ENCODE measurements around the gene PUS3.
A peak's percentile ranks its signal among the peaks of the same experiment; 100 is the strongest.
"Not testable (repeated sequence)": the region's sequence is repeated elsewhere in the genome, so short reads cannot be mapped to it uniquely, and the experiment has no call there.

The PUS3 gene

DNA sequence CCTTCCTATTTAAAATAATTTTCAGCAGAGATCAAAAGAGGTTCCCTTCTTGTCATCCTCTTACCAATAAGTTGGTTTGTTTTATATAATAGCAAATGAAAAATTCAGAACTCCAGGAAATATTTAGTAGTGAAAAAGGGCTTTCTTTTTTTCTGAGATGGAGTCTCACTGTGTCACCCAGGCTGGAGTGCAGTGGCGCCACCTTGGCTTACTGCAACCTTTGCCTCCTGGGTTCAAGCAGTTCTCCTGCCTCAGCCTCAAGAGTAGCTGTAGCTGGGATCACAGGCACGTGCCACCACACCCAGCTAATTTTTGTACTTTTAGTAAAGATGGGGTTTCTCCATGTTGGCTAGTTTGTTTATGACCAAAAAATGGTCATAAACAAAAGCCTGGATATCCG lies 11.6 kb upstream of the PUS3 start:
- DNase-seq, result not testable (repeated sequence)

DNA sequence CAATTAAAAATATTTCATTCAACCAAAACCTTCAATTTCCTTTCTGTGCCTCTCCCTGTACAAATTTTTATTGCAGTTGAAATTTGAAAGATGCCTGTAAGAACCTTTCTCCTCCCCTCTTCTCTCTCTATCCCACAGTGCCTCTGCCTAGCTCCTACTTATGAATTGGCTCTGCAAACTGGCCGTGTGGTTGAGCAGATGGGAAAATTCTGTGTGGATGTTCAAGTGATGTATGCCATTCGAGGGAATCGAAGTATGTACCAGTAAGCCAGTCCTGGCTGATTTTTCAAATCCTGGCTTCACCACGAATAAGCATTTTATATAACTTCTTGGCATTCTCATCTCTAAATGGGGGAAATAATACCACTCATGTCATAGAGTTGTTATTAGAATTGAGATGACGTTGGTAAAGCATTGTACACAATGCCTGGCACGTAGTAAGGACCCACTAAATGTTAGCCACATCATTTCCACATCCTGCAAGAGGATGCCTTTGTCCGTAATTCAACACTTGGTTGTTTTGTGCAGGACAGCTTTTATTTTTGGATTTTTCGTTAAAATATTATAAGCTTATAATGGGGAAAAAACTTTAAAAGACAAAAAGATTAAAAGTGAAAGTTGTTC lies 7.3 kb upstream of the PUS3 start:
- DNase-seq, result no peak

DNA sequence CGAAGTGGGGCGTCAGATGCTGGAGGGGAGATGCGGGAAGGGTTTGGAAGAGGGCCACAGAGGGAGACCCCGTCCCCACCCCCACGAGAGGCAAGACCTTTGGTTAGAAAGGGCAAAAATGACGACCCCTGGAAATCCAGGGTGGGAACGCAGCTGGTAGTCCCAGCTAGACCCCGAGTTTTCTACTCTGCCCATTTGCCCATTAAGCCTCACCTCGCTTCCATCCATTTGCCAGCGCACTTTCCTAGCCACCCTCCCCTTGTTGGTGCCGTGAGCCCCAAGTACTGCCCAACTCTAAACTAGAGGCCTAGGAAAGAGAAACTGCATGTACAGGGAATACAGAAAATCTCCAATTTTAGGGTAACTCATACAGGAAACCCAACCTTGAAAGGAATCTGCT lies 1.7 kb upstream of the PUS3 start:
- DNase-seq, result no peak

DNA sequence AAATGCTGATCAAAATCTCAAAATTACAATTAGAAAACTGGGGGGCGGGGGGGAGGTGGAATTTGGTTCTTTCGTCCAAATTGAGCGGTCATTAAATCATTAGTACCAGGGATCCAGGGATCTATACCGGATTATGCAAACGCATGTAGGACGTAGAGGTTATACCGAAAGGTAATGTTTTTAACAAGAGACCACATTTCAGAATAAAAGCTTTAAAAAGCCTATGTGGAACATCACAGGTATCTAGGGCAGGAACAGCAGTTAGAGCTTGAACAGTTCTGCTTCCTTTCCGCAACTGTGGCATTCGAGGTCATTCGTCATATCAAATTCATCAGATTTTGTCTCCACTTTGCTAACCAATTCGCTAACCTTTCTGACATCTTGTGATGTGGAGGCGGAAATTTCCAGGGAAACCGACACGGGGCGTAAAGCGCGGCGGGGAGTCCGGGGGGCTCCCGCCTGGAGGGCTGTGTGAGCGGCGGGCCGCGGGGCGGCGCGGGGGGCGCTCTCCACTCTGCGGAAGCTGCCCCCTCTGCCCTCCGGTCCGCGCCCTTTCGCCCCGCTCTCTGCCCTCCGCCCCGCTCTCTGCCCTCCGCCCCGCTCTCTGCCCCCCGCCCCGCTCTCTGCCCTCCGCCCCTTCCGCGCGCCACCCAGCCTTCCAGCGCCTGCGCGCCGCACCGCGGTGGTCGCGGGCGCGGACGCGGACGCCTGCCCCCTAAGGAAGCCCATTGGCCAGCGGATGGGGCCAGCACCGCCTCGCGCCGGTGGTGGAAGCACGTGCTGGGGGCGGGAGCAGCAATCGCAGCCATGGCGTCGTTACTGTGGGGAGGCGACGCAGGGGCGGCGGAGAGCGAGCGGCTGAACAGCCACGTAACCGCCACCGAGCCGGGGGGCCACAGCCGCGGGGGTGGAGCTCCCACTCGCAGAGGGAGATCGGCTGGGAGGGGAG lies 979 bp upstream of the PUS3 start, which contains the start of gene DDX25:
Gene DDX25 (plus strand): TSS at position 798 of the 949 bp plus-strand sequence. CDS start 10 bp downstream, at position 808.
- DNase-seq, result no peak

DNA sequence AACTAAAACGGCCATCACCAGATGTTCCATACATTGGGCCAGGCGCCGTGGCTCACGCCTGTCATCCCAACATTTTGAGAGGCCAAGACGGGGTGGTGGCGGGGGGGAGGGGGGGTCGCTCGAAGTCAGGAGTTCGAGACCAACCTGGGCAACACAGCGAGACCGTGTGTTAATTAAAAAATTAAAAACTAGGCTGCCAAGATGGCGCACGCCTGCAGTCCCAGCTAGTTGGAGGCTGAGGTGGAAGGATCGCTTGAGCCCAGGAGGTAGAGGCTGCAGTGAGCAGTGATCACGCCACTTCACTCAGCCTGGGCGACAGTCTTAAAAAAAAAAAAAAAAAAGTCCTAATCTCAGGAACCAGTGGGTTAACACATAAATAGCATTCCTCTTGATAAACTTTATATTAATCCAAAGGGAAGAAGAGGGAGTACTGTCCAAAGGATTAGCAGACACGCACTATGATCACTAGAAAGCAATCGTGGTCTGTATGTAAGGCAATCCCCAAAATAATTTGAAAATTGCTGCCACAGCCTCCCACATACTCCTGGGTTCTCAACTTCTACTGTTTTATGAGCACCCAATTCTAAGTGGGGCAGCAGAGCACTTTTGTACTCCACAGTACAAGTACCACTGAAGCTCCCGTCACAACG lies 604 bp downstream of the PUS3 start:
- DNase-seq, result no peak

DNA sequence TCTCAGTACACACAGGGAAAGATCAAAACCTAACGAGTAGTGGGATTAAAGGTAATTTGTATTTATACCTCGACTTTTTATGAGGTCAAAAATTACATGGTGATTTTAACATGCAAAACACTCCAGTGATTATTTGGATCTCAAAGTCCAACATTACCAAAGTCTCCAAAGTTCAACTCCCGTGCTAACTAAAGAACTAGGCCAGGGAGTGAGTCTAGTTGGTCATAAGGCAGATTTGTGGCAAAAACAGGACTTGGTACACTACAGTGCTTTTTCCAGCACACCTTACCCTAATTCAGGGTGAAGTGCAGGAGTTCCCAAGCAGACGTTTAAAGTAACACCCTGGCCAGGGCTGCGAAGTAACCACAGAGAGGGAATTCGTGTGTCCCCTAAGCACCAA lies 1.1 kb downstream of the PUS3 start:
- DNase-seq, result no peak

DNA sequence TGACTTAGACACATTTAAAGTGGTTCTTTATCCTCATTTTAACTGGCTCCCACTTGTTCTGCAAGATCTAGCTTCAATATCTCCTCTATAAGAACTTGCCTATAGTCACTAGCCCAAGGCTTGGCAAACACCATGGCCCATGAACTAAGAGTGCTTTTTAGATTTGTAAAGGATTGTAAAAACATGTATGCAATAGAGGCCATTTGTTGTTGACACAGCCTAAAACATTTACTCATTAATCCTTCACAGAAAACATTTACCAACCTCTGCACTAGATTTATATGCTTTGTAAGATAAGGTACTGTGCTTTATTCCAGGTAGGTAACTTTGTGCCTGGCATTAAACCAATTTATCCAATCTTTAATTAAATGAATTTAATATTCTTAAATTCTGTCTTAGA lies 10.0 kb downstream of the PUS3 start:
- DNase-seq, result no peak

DNA sequence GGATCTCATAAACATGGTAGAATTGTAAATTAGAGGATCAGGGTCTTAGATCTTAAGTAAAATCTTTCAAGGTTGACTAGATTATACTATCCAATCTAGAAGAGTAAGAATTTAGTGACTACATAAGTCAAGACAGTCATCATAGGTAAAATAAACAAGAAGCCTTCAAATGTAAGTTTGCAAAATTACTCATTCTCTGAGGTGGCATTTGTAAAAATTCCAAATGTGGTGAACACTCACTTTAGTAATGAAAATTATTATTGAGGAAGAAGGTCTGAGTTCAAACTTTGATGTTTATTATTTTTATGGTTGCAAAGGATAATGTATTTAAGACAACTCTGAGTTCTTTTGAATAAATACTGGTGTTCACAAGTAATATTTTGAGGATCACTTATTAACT lies 10.9 kb downstream of the PUS3 start:
- DNase-seq, result no peak

DNA sequence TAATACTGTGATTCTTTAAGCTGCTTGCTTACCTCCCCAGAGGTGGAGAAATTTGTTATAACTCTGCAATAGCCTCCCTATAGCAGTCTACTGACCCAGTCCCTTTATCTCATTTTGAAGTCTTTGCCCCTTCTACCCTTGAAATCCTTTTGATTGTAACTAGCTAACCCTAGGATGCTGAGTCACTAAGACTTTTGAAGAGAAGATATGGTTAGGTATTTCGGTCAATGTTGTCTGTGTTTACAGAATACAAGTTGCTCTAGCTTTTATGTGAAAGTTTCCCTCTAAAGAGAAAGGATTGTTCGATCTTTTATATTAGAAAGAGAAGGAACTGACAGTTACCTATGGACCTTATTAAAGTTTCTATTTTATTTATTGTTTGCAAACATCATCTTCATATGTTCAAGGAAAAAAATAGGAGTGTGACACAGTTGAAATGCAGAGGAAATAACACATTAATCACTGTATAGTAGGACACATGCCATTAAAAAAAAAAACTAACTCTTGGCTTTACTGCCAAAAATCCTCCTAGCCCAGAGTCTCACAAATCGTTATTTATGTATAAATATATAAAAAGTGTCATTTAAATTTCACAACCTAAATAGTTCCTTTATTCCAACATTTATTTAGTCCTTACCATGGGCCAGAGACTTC lies 12.4 kb downstream of the PUS3 start:
- no peak for DNase-seq

DNA sequence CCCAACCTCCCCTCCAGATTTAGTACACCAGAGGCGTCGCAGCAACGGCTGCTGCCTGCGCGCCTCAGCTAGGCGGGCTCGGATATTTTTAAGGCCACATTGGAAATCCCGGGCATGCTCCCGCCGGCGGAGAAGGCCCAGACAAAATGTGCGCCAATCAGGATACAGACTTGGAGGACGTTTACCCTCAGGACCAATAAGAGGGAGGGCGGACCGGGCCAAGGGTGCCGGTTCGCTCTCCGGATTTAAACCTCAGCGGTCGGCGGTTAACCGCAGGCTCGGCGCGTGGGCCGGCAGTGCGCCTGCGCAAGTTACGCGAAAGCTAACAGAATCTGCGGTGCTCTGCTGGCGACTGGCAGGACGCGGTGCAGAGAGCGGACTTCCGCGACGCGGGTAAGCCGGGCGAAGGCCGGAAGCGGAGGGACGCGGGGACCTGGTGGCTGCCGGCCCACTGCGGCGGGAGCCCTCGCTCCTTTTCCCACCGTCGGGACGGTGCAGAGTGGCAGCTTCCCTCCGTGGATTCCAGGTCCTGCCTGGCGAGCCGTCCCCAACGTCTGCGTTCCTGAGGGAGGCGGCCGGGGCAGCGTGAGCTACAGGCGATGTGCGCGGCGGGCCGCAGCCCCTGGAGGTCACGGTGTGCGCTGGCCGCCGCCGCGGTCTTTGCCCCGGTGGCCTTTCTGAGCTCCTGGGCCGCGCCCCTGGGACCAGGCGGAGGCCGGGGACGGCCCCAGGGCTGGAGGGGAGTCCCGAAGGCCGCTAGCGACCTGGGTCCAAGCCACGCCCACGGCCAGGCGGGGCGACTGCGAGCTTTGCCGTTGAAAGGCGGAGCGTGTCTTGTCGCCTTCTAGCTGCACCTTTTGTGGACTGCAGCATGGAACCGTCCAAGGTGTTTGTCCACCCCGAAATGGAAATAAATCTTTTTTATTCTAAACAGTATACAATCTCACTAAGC lies 15.4 kb downstream of the PUS3 start, which contains the start of gene HYLS1:
Gene HYLS1 (plus strand): TSS at position 296 of the 952 bp plus-strand sequence. CDS start 11,701 bp downstream, outside the sequence.
- DNase-seq, result peak; percentile 16

DNA sequence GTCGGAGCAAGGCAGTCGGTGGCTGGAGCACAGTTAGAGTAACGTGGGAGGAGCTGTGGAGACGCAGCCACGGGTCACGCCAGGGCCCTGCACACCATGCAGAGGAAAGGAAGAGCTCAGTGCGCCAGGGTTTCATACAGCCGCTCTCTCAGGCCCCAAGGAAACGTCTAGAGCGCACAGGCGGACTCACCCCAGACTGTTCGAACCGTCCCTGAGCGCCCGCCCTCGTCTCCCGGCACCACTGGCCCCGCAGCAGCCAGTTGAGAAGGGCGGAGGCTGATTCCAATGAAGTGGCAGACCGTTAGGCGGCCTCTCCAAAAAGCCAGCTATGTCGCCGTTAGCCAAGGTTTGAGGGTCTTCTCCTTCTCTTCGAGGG lies 16.0 kb downstream of the PUS3 start:
- DNase-seq, result no peak

DNA sequence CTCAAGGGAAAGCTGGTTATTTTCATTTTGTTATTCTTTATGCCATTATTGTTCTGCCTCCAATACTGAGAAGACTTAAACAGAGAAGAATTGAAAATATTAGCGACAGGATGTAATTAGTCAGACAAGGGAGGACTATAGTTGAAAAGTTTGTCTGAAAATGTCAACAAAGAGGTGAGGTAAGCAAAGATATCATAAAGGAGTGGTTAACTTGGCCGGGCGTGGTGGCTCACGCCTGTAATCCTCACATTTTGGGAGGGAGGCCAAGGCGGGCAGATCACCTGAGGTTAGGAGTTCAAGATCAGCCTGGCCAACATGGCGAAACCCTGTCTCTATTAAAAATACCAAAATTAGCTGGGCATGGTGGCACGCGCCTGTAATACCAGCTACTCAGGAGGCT lies 19.6 kb downstream of the PUS3 start:
- no peak for DNase-seq

DNA sequence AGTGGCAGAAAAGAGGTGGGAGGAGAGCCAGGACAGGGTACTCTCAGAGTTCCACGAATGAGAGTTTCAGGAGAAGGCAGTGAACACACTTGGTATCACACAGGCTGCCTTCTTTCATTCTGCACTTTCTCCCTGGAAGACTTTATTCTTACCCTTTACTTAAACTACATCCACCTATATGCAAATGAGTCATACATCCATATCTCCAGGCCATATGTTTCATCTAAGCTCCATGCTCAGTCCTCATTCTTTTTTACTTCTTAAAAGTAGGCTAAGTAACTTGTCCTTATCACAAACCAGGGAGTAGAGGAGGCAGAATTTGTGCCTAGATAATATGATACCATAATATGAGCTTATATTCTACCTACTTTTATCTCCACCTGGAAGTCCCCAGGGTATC lies 21.7 kb downstream of the PUS3 start:
- no peak for DNase-seq

DNA sequence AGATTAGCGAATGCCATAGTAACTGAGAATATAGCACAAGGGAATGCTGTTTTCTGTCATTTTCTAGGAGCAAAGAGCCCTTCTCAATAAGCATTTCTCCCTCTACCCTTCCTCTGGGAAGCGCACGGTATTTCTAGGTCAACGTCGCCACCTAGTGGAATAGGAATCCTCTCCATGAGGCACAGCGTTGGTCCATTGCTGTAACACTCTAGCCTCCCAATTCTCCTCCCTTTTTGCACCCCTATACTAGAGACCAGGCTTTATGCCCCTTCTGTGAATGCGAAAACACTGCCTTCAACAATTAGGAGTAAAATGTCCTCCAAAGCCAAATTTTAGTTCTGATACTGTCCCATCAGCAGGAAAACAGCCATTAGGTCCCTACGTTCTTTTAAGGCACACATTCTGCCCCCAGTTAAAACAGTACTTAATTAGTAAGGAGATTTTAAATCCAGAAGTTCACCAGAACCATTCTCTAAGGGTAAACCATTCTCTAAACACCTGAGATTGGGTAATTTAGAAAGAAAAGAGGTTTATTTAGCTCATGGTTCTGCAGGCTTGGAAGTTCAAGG lies 28.4 kb downstream of the PUS3 start:
- peak; percentile 5 for DNase-seq

DNA sequence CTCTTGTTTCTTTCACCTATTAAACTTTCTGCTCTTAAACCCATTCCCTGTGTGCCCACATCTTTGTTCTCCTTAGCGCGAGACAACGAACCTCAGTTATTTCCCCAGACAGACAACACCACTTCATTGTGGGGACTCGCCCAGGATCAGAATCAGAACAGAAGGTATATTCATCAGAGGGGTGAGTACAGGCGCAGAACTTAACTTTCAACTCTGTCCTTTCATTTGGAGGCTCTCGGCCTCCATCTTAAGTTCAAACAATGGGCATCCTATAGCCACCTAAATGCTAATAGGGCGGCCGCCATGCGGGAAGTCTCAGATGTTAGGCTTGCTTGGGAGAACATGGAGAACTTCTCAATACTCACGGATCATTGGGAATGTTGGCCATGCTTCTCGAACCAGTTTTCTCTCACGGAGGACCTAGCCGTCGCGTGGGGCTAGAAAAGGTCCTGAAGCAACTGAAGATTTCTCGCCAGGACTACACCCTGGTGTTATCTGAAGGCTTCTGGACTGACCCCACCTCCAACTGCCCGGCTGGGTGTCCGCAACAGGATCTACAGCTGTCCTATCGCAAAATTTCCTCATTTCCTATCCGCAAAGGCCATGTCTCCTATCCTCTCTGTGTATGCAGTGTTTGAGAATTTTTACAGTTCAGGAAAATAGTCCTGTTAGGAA lies 29.0 kb downstream of the PUS3 start:
- no peak for DNase-seq

DNA sequence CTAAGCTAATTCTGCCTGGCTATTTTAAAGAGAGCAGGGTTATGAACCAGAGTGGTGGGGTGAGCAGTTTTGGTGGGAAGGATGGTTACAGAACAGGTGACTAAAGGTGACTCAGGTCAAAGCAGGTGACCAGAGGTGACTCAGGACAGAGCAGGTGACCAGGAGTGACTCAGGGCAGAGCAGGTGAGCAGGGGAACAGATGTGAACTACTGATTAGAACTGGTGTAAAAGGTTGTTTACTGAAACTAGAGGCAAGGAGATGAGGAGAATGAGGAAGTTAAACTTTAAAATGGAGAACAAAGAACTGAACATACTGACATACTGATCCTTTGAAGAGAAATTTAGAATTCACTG lies 30.9 kb downstream of the PUS3 start:
- no peak for DNase-seq

DNA sequence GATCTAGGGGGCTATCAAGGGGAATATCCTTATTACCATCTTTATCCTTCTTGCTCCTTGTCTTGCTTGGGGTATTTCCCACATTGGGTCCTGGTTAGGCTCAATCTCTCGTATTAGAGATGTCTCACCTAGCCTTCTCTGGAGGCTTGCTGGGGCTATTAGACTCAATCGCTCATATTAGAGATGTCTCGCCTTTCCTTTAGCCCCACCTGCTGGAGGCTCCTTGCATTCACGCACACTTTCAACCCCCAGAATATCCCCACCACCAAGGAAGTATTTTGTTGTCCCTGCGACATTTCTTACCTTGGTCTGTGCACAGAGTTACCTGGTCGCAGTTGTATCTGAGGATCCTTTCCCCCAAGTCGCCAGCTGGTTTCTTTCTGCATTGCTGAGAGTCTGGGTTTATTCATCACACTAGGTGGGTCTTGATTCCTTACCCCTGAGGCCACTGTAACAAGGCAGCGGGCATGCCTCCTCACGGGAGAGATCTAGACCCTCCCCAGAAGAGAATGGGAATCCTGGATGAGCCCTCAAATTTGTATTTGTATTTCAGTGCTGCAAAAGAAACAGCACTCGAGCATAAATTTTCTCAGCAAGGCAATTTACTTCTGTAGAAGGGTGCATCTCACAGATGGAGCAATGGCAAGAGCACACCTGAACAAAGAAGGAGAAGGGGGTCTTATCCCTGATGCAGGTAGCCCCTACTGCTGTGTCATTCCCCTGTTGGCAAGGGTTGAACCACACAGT lies 31.4 kb downstream of the PUS3 start:
- peak; percentile 1 for DNase-seq

DNA sequence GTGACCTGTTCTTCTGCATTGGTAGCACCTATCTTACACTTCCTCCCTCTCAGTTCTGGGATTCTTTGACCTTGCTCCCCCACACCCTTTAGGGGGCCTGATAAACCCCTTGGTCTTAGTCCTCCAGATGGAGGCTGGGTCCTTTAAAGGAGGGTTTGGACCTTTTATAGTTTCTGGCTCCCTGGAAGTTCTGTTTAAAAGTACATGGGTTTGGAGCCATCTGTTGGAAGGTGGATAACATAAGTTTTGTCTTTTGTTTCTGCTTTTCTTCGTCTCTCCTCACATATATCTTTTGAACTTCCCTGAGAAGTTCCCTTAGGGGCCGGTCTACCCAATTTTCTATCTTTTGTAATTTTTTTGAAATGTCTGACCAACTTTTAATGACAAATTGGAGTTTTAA lies 33.5 kb downstream of the PUS3 start:
- no peak for DNase-seq

DNA sequence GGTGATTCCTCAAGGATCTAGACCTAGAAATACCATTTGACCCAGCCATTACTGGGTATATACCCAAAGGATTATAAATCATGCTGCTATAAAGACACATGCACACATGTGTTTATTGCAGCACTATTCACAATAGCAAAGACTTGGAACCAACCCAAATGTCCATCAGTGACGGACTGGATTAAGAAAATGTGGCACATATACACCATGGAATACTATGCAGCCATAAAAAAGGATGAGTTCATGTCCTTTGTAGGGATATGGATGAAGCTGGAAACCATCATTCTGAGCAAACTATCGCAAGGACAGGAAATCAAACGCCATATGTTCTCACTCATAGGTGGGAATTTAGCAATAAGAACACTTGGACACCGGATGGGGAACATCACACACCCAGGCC lies 37.7 kb downstream of the PUS3 start:
- not testable (repeated sequence) for DNase-seq

DNA sequence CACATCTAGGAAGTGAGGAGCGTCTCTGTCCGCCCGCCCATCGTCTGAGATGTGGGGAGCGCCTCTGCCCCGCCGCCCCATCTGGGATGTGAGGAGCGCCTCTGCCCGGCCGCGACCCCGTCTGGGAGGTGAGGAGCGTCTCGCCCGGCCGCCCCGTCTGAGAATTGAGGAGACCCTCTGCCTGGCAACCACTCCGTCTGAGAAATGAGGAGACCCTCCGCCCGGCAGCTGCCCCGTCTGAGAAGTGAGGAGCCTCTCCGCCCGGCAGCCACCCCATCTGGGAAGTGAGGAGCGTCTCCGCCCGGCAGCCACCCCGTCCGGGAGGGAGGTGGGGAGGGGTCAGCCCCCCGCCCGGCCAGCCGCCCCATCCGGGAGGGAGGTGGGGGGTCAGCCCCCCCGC lies 40.2 kb downstream of the PUS3 start:
- DNase-seq, result not testable (repeated sequence)

All from NCI-H1048 (cell line).